ENCODE measurements around the gene FRMPD4.

DNA sequence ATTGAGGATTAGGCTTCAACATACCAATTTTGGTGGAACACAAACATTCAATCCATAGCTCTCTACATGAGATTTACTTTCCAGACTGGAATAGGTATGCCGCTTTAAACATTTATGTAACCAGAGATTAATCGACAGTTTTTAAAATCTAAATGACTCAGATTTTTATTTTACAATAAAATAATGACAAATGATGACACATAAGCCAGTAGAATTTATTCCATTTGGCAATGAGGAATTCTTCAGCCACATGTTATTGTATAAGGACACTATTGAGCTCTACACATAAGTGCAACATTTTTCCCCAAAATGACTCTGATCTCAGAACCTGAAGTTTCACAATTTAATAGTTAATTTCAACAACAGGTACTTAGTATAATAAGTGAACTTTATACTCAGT is 425.9 kb downstream of the FRMPD4 start:
- TF ChIP-seq ZSCAN29 (IDR thresholded peaks at IDR 0.05), result no peak
- no peak for TF ChIP-seq SUPT20H (IDR thresholded peaks at IDR 0.05; ENCODE audit: borderline replicate concordance, control insufficient read depth, low read depth, low read length)
- TF ChIP-seq, protein P1, sequence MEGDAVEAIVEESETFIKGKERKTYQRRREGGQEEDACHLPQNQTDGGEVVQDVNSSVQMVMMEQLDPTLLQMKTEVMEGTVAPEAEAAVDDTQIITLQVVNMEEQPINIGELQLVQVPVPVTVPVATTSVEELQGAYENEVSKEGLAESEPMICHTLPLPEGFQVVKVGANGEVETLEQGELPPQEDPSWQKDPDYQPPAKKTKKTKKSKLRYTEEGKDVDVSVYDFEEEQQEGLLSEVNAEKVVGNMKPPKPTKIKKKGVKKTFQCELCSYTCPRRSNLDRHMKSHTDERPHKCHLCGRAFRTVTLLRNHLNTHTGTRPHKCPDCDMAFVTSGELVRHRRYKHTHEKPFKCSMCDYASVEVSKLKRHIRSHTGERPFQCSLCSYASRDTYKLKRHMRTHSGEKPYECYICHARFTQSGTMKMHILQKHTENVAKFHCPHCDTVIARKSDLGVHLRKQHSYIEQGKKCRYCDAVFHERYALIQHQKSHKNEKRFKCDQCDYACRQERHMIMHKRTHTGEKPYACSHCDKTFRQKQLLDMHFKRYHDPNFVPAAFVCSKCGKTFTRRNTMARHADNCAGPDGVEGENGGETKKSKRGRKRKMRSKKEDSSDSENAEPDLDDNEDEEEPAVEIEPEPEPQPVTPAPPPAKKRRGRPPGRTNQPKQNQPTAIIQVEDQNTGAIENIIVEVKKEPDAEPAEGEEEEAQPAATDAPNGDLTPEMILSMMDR (IDR thresholded peaks at IDR 0.05 in 2 of 3, conservative IDR thresholded peaks at IDR 0.05 in 1 of 3; ENCODE audit: control insufficient read depth in 2 of 3, extremely low read depth in 1 of 3, insufficient read depth in 1 of 3, low read depth in 3 of 3, low read length in 3 of 3), result no peak
- no peak for TF ChIP-seq CHD2 (IDR thresholded peaks at IDR 0.05; ENCODE audit: borderline replicate concordance, low read depth, low read length)
- TF ChIP-seq YY1 (IDR thresholded peaks at IDR 0.05; ENCODE audit: low read depth, low read length), result no peak
- TF ChIP-seq, protein P2, sequence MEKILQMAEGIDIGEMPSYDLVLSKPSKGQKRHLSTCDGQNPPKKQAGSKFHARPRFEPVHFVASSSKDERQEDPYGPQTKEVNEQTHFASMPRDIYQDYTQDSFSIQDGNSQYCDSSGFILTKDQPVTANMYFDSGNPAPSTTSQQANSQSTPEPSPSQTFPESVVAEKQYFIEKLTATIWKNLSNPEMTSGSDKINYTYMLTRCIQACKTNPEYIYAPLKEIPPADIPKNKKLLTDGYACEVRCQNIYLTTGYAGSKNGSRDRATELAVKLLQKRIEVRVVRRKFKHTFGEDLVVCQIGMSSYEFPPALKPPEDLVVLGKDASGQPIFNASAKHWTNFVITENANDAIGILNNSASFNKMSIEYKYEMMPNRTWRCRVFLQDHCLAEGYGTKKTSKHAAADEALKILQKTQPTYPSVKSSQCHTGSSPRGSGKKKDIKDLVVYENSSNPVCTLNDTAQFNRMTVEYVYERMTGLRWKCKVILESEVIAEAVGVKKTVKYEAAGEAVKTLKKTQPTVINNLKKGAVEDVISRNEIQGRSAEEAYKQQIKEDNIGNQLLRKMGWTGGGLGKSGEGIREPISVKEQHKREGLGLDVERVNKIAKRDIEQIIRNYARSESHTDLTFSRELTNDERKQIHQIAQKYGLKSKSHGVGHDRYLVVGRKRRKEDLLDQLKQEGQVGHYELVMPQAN (conservative IDR thresholded peaks at IDR 0.05), result no peak
- TF ChIP-seq RFX5 (IDR thresholded peaks at IDR 0.05; ENCODE audit: low read depth, low read length), result no peak
- TF ChIP-seq, protein P3, sequence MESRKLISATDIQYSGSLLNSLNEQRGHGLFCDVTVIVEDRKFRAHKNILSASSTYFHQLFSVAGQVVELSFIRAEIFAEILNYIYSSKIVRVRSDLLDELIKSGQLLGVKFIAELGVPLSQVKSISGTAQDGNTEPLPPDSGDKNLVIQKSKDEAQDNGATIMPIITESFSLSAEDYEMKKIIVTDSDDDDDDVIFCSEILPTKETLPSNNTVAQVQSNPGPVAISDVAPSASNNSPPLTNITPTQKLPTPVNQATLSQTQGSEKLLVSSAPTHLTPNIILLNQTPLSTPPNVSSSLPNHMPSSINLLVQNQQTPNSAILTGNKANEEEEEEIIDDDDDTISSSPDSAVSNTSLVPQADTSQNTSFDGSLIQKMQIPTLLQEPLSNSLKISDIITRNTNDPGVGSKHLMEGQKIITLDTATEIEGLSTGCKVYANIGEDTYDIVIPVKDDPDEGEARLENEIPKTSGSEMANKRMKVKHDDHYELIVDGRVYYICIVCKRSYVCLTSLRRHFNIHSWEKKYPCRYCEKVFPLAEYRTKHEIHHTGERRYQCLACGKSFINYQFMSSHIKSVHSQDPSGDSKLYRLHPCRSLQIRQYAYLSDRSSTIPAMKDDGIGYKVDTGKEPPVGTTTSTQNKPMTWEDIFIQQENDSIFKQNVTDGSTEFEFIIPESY (IDR thresholded peaks at IDR 0.05), result no peak
- TF ChIP-seq EP300 (IDR thresholded peaks at IDR 0.05; ENCODE audit: borderline replicate concordance in 1 of 2, control insufficient read depth in 1 of 2, low read depth in 2 of 2, low read length in 2 of 2), result no peak
- no peak for TF ChIP-seq HDAC6 (IDR thresholded peaks at IDR 0.05; ENCODE audit: unreplicated experiment)
- TF ChIP-seq RAD21 (IDR thresholded peaks at IDR 0.05; ENCODE audit: insufficient read depth, low read depth, low read length), result no peak
- TF ChIP-seq EZH2 (IDR thresholded peaks at IDR 0.05; ENCODE audit: borderline replicate concordance, control insufficient read depth, low read depth, low read length), result no peak
- TF ChIP-seq BMI1 (IDR thresholded peaks at IDR 0.05; ENCODE audit: borderline replicate concordance), result no peak
- TF ChIP-seq ZNF274 (IDR thresholded peaks at IDR 0.05; ENCODE audit: insufficient read depth, insufficient read length), result no peak

Data from GM12878 (cell line).